ENCODE results near the gene RS1. TPM values are rescaled to one million over a fixed set of nuclear protein-coding genes. Genes with fewer than 3 reads are reported as not detected.

RS1 gene
- total and polyA plus RNA-seq, 2 of the 13 experiments (the other 11 are each of a cell fraction or from before 2014, with no cell fraction given) = not detected

DNA sequence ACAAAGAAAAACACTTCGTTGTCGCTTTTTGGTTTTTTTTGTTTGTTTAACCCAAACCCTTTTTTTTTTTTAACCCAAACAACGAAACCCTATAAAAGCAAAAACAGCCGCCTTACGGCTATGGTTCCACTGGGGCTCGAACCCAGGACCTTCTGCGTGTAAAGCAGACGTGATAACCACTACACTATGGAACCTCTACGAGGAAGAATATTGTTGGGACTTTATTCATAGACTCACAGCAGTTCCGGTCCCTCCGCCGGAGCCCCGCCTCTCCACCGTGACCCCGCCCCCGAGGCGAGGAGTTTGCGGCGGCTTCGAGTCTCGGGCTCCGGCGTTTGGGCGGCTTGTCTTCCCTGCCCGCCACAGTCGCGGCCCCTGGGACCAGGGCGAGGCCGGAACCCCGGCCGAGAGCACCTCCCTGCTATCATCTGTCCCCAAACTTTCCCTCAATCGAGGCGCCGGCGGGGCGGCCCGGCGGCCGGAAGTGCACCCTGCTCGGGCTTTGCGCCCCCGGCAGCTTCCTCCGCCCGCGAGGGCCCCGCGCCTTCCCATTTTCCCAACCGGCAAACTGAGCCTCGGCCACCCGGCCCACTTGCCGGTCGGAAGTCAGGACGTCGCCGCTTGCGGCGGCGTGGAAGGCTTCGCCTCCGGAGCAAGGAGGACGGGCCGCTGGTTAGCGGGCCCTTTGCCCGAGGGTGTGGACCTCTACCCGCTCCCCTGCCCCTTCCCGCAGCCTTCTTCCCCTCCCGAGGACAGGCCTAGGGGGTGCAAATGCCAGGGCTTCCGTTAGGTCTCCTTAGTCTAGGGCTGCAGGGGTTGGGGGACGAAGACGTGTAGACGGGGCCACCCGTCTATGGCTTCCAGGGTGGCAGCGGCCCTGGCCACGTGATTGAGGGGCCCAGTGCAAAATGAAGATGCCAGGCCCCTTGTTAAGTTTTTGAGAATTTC, 3.2 kb upstream of the RS1 start (continued):
- TF ChIP-seq, protein P1, sequence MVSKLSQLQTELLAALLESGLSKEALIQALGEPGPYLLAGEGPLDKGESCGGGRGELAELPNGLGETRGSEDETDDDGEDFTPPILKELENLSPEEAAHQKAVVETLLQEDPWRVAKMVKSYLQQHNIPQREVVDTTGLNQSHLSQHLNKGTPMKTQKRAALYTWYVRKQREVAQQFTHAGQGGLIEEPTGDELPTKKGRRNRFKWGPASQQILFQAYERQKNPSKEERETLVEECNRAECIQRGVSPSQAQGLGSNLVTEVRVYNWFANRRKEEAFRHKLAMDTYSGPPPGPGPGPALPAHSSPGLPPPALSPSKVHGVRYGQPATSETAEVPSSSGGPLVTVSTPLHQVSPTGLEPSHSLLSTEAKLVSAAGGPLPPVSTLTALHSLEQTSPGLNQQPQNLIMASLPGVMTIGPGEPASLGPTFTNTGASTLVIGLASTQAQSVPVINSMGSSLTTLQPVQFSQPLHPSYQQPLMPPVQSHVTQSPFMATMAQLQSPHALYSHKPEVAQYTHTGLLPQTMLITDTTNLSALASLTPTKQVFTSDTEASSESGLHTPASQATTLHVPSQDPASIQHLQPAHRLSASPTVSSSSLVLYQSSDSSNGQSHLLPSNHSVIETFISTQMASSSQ (IDR thresholded peaks at IDR 0.05; ENCODE audit: low read depth) = no peak
- TF ChIP-seq, protein P1 (CRISPR knock-in tag; IDR thresholded peaks at IDR 0.05; ENCODE audit: borderline replicate concordance) = no peak
- TF ChIP-seq ZNF383 (CRISPR knock-in tag; IDR thresholded peaks at IDR 0.05; ENCODE audit: borderline replicate concordance) (no peak), JUNB (CRISPR knock-in tag; IDR thresholded peaks at IDR 0.05; ENCODE audit: borderline replicate concordance) (no peak), ATF1 (CRISPR knock-in tag; IDR thresholded peaks at IDR 0.05) (no peak), ZNF264 (CRISPR knock-in tag; IDR thresholded peaks at IDR 0.05) (no peak), ZC3H13 (CRISPR knock-in tag; IDR thresholded peaks at IDR 0.05) (0 out of 2 replicates have a peak, but pooled peaks have one; percentile 30), FOXJ3 (CRISPR knock-in tag; IDR thresholded peaks at IDR 0.05; ENCODE audit: borderline replicate concordance) (no peak), IRF2 (CRISPR knock-in tag; IDR thresholded peaks at IDR 0.05) (peak; percentile 38; the same call in 1 of the 2 replicates), ZNF232 (CRISPR knock-in tag; IDR thresholded peaks at IDR 0.05; ENCODE audit: borderline replicate concordance) (no peak), MAZ (IDR thresholded peaks at IDR 0.05; ENCODE audit: borderline replicate concordance, low read depth, low read length) (no peak), MAZ (CRISPR knock-in tag; IDR thresholded peaks at IDR 0.05; ENCODE audit: low read depth) (peak; percentile 64; the same call in 1 of the 2 replicates), NFYC (CRISPR knock-in tag; IDR thresholded peaks at IDR 0.05) (no peak), ZNF484 (CRISPR knock-in tag; IDR thresholded peaks at IDR 0.05; ENCODE audit: borderline replicate concordance, low read depth) (no peak), TCF12 (IDR thresholded peaks at IDR 0.05) (no peak), TCF12 (CRISPR knock-in tag; IDR thresholded peaks at IDR 0.05) (no peak)
- TF ChIP-seq, protein P2, sequence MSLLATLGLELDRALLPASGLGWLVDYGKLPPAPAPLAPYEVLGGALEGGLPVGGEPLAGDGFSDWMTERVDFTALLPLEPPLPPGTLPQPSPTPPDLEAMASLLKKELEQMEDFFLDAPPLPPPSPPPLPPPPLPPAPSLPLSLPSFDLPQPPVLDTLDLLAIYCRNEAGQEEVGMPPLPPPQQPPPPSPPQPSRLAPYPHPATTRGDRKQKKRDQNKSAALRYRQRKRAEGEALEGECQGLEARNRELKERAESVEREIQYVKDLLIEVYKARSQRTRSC (CRISPR knock-in tag; IDR thresholded peaks at IDR 0.05; ENCODE audit: low read depth) = no peak
- TF ChIP-seq, protein P3, sequence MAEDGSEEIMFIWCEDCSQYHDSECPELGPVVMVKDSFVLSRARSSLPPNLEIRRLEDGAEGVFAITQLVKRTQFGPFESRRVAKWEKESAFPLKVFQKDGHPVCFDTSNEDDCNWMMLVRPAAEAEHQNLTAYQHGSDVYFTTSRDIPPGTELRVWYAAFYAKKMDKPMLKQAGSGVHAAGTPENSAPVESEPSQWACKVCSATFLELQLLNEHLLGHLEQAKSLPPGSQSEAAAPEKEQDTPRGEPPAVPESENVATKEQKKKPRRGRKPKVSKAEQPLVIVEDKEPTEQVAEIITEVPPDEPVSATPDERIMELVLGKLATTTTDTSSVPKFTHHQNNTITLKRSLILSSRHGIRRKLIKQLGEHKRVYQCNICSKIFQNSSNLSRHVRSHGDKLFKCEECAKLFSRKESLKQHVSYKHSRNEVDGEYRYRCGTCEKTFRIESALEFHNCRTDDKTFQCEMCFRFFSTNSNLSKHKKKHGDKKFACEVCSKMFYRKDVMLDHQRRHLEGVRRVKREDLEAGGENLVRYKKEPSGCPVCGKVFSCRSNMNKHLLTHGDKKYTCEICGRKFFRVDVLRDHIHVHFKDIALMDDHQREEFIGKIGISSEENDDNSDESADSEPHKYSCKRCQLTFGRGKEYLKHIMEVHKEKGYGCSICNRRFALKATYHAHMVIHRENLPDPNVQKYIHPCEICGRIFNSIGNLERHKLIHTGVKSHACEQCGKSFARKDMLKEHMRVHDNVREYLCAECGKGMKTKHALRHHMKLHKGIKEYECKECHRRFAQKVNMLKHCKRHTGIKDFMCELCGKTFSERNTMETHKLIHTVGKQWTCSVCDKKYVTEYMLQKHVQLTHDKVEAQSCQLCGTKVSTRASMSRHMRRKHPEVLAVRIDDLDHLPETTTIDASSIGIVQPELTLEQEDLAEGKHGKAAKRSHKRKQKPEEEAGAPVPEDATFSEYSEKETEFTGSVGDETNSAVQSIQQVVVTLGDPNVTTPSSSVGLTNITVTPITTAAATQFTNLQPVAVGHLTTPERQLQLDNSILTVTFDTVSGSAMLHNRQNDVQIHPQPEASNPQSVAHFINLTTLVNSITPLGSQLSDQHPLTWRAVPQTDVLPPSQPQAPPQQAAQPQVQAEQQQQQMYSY (CRISPR knock-in tag; IDR thresholded peaks at IDR 0.05) = no peak
- TF ChIP-seq, protein P4, sequence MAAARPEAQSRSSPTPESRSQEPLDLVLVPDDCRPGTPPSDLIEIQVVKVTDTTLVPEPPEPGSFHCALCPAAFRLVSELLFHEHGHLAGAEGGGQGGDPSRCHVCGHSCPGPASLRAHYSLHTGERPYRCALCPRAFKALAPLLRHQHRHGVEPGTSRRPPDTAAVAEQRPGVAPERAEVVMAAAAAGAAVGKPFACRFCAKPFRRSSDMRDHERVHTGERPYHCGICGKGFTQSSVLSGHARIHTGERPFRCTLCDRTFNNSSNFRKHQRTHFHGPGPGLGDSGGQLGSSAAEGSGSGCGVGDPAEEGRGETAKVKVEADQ (CRISPR knock-in tag; IDR thresholded peaks at IDR 0.05; ENCODE audit: borderline replicate concordance) = no peak
